Mesenchymal stem cell (in vitro differentiated cells and primary cell): Measurements from ENCODE around the gene ZFYVE28.

Experiments used
- DNase-seq: peaks from one replicate; pipeline ENCODE4 v3.0.0-alpha.2; 2013
- H2AFZ ChIP-seq: one replicate; pipeline ENCODE4 v1.6.1; 2013; ENCODE audit warnings: low read depth, mild to moderate bottlenecking, control low read depth, inconsistent platforms, low read length, moderate library complexity
- H2AK5ac ChIP-seq: 2 replicates; pipeline ENCODE4 v1.6.1; 2013; ENCODE audit warnings: low read length, moderate library complexity, mild to moderate bottlenecking, inconsistent platforms; ENCODE audit not compliant: severe bottlenecking
- H2BK120ac ChIP-seq: one replicate; pipeline ENCODE4 v1.6.1; 2013; ENCODE audit warnings: low read depth, mild to moderate bottlenecking, inconsistent platforms, low read length, moderate library complexity
- H2BK12ac ChIP-seq, 2 experiments: one replicate each; pipeline ENCODE4 v1.6.1; 2013; ENCODE audit warnings: inconsistent platforms in 2 of 2, low read length in 2 of 2, mild to moderate bottlenecking in 2 of 2, moderate library complexity in 2 of 2, control low read depth in 1 of 2
- H2BK15ac ChIP-seq: one replicate; pipeline ENCODE4 v1.6.1; 2013; ENCODE audit warnings: mild to moderate bottlenecking, low read depth, inconsistent platforms; ENCODE audit not compliant: poor library complexity, severe bottlenecking
- H2BK5ac ChIP-seq: 2 replicates; pipeline ENCODE4 v1.6.1; 2013; ENCODE audit warnings: low read depth, mild to moderate bottlenecking, low read length, control low read depth, inconsistent platforms; ENCODE audit not compliant: poor library complexity, severe bottlenecking
- H3K14ac ChIP-seq, 2 experiments: one replicate each; pipeline ENCODE4 v1.6.1; 2013; ENCODE audit warnings: inconsistent platforms in 2 of 2, low read length in 2 of 2, control low read depth in 1 of 2, mild to moderate bottlenecking in 1 of 2, moderate library complexity in 1 of 2
- H3K18ac ChIP-seq, 2 experiments: one replicate each; pipeline ENCODE4 v1.6.1; 2013; ENCODE audit warnings: inconsistent platforms in 2 of 2, low read length in 2 of 2, control low read depth in 1 of 2, low read depth in 1 of 2, mild to moderate bottlenecking in 1 of 2
- H3K23ac ChIP-seq, 2 experiments: one replicate each; pipeline ENCODE4 v1.6.1; 2013; ENCODE audit warnings: inconsistent platforms in 2 of 2, low read length in 2 of 2, mild to moderate bottlenecking in 2 of 2, moderate library complexity in 2 of 2, control low read depth in 1 of 2
- H3K27ac ChIP-seq: 2 replicates; pipeline ENCODE4 v1.5.1; 2013; ENCODE audit warnings: mild to moderate bottlenecking, moderate library complexity, low read length, control low read depth, inconsistent platforms; ENCODE audit not compliant: poor library complexity, severe bottlenecking
- H3K27me3 ChIP-seq, 2 experiments: 2 replicates each; pipeline versions ENCODE4 v1.6.1 to v1.7.0; 2013; ENCODE audit warnings: low read length in 2 of 2, mild to moderate bottlenecking in 2 of 2, moderate library complexity in 2 of 2, control low read depth in 1 of 2, inconsistent platforms in 1 of 2; ENCODE audit not compliant: control insufficient read depth in 1 of 2, insufficient read depth in 1 of 2
- H3K36me3 ChIP-seq, 2 experiments: 2 replicates each; pipeline versions ENCODE4 v1.6.1 to v1.7.0; 2013; ENCODE audit warnings: low read length in 2 of 2, control low read depth in 1 of 2, inconsistent platforms in 1 of 2, low read depth in 1 of 2, mild to moderate bottlenecking in 1 of 2; ENCODE audit not compliant: insufficient read depth in 2 of 2, control insufficient read depth in 1 of 2
- H3K4ac ChIP-seq, 2 experiments: one replicate each; pipeline ENCODE4 v1.6.1; 2013; ENCODE audit warnings: inconsistent platforms in 2 of 2, low read length in 2 of 2, mild to moderate bottlenecking in 2 of 2, moderate library complexity in 2 of 2, control low read depth in 1 of 2, low read depth in 1 of 2
- H3K4me1 ChIP-seq: 2 replicates; pipeline ENCODE4 v1.6.1; 2013; ENCODE audit warnings: low read depth, low read length, control low read depth; ENCODE audit not compliant: control insufficient read depth, insufficient read depth
- H3K4me2 ChIP-seq: 2 replicates; pipeline ENCODE4 v1.6.1; 2013; ENCODE audit warnings: low read length, mild to moderate bottlenecking, inconsistent platforms; ENCODE audit not compliant: poor library complexity, severe bottlenecking
- H3K4me3 ChIP-seq, 2 experiments: 2 replicates each; pipeline versions ENCODE4 v1.5.1 to v1.7.0; 2013; ENCODE audit warnings: low read length in 2 of 2, mild to moderate bottlenecking in 2 of 2, control low read depth in 1 of 2, low read depth in 1 of 2; ENCODE audit not compliant: insufficient read depth in 1 of 2
- H3K79me1 ChIP-seq: replicated peaks from 2 replicates; pipeline ENCODE4 v1.6.1; 2013; ENCODE audit warnings: mild to moderate bottlenecking, control low read depth, low read length, inconsistent platforms; ENCODE audit not compliant: poor library complexity, severe bottlenecking
- H3K9ac ChIP-seq: 2 replicates; pipeline ENCODE4 v1.7.0; 2013; ENCODE audit warnings: mild to moderate bottlenecking, low read length, moderate library complexity
- H3K9me3 ChIP-seq: 2 replicates; pipeline ENCODE4 v1.7.0; 2013; ENCODE audit warnings: mild to moderate bottlenecking, low read length; ENCODE audit not compliant: control insufficient read depth
- H4K8ac ChIP-seq: one replicate; pipeline ENCODE4 v1.6.1; 2013; ENCODE audit warnings: inconsistent platforms, mild to moderate bottlenecking, low read length, moderate library complexity
- H4K91ac ChIP-seq: one replicate; pipeline ENCODE4 v1.6.1; 2013; ENCODE audit warnings: mild to moderate bottlenecking, low read length, inconsistent platforms
- WGBS: methylation state at CpG from one replicate; pipeline ENCODE4 v1.1.7; 2013; ENCODE audit warnings: mixed read lengths; 5-methylcytosine and 5-hydroxymethylcytosine counted together

The ZFYVE28 gene

DNA sequence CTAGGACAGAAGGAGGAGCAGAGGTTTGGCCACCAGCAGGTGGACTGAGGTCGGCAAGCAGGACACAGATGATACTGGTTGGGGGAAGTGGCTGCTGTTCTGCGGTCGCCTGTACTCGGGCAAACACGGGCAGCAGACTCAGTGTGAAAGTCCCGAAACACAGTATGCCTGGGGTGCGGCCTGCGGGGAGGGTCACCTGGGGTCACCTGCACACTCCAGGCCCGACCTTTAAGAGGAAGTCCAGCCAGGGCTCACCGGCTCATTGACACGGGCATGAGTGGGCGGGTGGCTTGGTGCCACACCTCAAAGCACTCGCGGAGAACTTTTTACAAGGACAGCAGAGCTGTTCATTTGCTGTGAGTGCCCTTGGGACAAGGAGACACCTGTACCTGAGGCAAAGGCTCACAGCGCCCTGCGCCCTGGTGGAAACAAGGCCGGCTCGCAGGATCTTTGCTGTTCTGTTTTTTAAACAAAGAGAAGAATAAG is 85.0 kb downstream of the ZFYVE28 start:
- Histone ChIP-seq H2AFZ (no peak overlapping the region), H3K4ac (no peak overlapping the region), H3K27ac (no peak overlapping the region), H3K4me2 (no peak overlapping the region), H4K91ac (no peak overlapping the region), H3K4me1 (peaks cover 33% of the 10 kb centered on the region), H2BK120ac (no peak overlapping the region), H4K8ac (no peak overlapping the region), H2BK5ac (no peak overlapping the region), H3K9ac (no peak overlapping the region), H3K9me3 (peaks cover under 1% of the 10 kb centered on the region), H3K14ac (no peak overlapping the region), H3K27me3 (no peaks in the 10 kb centered on the region), H2BK15ac (no peak overlapping the region), H2AK5ac (no peak overlapping the region), H3K23ac (no peak overlapping the region), H3K18ac (no peak overlapping the region), H3K79me1 (peaks cover 6% of the 10 kb centered on the region), H3K36me3 (peaks cover 16 to 68% of the 10 kb centered on the region in 2 experiments), H3K4me3 (no peak overlapping the region), H2BK12ac (no peak overlapping the region)
- no peak for DNase-seq
- WGBS: 81% methylated on average over 18 of the region's 18 CpGs

DNA sequence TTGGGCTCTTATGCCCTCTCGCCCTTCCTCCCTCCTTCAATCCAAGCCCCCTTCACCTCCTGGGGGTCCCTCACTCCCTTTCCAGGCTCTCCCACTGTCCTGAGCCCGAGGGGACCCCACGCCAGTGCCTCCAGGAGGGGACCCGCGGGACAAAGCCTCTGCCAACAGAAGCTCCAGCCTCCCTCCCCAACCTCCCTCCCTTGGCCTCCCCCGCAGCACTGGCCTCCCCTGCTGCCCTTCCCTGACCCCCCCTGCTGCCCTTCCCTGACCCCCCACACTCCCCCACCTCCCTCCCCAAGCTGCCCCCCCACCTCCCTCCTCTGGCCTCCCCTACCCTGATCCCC is 85.5 kb downstream of the ZFYVE28 start:
- no peak overlapping the region for H3K27ac ChIP-seq
- DNase-seq: no peak
- no peak overlapping the region for H2BK15ac ChIP-seq
- no peak overlapping the region for H2AK5ac ChIP-seq
- peaks cover 6% of the 10 kb centered on the region for H3K79me1 ChIP-seq
- peaks cover 5% of the 10 kb centered on the region for H3K9me3 ChIP-seq
- H4K8ac ChIP-seq: no peak overlapping the region
- H3K9ac ChIP-seq: no peak overlapping the region
- H2BK120ac ChIP-seq: no peak overlapping the region
- no peak overlapping the region for H2BK12ac ChIP-seq
- H4K91ac ChIP-seq: no peak overlapping the region
- H3K27me3 ChIP-seq: no peaks in the 10 kb centered on the region
- no peak overlapping the region for H3K23ac ChIP-seq
- no peak overlapping the region for H2AFZ ChIP-seq
- WGBS: 98% methylated on average over 6 of the region's 6 CpGs
- H3K4me2 ChIP-seq: no peak overlapping the region
- no peak overlapping the region for H3K14ac ChIP-seq
- no peak overlapping the region for H3K18ac ChIP-seq
- H3K4ac ChIP-seq: no peak overlapping the region
- H3K36me3 ChIP-seq: peaks cover 17 to 64% of the 10 kb centered on the region in 2 experiments
- peaks cover 33% of the 10 kb centered on the region for H3K4me1 ChIP-seq
- no peak overlapping the region for H3K4me3 ChIP-seq
- H2BK5ac ChIP-seq: no peak overlapping the region

DNA sequence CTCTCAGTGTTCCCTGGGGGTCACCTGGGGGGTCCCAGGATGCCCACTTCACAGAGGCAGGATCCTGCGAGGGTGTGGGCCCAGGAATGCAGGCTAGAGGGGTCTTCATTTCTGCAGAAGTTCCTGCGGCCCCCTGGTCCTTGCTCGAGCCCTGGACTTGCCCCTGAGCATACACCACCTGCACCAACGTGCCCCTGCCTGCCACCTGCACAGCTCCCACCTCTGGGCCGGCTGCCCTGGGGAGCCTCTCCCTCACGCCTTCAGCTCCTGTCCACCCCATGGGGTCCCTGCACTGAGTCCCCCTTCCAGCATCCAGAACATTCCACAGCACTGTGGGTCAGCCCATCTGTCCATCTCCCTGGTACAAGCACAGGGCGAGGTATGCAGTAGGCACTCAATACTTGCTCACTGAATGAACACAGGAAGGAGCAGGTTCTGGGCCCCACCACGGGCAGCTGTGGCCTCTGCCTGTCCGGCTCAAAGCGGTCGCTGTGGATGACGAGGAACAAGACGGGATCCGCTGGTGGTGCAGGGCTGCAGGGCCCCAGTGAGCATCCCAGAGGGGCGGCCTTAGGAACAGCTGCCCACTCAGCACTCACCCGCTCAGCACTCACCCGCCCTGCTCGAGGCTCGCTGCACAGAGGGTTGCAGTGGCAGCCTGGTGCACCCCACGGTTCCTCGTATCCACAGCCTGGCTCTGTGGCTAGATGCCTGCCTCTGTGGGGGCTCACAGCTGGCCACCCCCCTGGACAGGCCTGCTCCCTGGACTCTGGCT is 86.1 kb downstream of the ZFYVE28 start:
- peaks cover 33% of the 10 kb centered on the region for H3K4me1 ChIP-seq
- no peak for DNase-seq
- 91% methylated on average over 21 of the region's 21 CpGs for whole genome bisulfite sequencing
- no peak overlapping the region for H2BK120ac ChIP-seq
- H3K27ac ChIP-seq: no peak overlapping the region
- no peak overlapping the region for H2AFZ ChIP-seq
- no peak overlapping the region for H4K8ac ChIP-seq
- peaks cover 11% of the 10 kb centered on the region for H3K9me3 ChIP-seq
- H3K36me3 ChIP-seq: peaks cover 21 to 59% of the 10 kb centered on the region in 2 experiments
- H2BK15ac ChIP-seq: no peak overlapping the region
- no peak overlapping the region for H3K18ac ChIP-seq
- H2BK5ac ChIP-seq: no peak overlapping the region
- peaks cover 6% of the 10 kb centered on the region for H3K79me1 ChIP-seq
- H4K91ac ChIP-seq: peak overlapping the region; percentile 35
- H2BK12ac ChIP-seq: no peak overlapping the region
- H3K4ac ChIP-seq: no peak overlapping the region
- H3K4me3 ChIP-seq: no peak overlapping the region
- H3K27me3 ChIP-seq: no peaks in the 10 kb centered on the region
- no peak overlapping the region for H3K4me2 ChIP-seq
- H3K23ac ChIP-seq: no peak overlapping the region
- H3K14ac ChIP-seq: no peak overlapping the region
- no peak overlapping the region for H2AK5ac ChIP-seq
- H3K9ac ChIP-seq: no peak overlapping the region

DNA sequence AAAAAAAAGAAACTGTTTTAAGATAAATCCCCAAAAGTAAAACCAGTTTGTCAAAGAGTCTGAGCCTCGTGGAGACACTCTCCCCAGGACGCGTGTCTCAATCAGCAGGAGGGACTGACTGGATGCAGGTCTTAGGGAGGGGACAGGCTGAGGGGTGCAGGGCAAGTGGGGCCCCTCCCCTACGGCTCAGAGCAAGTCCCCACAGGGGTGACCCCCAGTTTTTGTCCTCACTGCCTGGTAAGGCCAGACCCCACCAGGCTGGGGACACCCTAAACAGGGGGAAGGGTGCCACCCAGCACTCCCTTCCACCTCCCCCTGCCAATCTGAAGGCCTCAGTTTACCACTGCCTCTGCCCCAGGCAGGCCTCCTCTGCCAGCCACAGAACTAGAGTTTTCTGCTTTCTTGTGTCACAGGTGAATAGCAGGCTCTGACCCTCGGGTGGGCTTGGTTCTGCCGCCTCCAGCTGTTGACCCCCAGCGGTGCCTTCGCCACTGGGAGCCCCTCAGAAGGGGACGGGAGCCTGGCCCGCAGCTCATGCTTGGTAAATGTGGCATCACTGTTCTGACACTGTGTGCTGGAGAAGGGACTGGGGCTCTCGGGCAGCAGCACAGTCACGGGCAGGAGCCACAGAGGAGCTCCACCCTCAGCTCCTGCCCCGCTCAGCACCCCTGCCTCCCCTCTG is 86.8 kb downstream of the ZFYVE28 start:
- H2BK5ac ChIP-seq: no peak overlapping the region
- H2AK5ac ChIP-seq: peak overlapping the region; percentile 58
- H2BK15ac ChIP-seq: peak overlapping the region; percentile 29
- no peak overlapping the region for H3K27ac ChIP-seq
- no peak overlapping the region for H2AFZ ChIP-seq
- no peak overlapping the region for H3K4me3 ChIP-seq
- H2BK120ac ChIP-seq: no peak overlapping the region
- peak overlapping the region in 1 of 2 experiments; percentile 85 for H2BK12ac ChIP-seq
- 91% methylated on average over 13 of the region's 13 CpGs for WGBS
- H3K27me3 ChIP-seq: no peaks in the 10 kb centered on the region
- no peak overlapping the region for H4K8ac ChIP-seq
- no peak for DNase-seq
- peaks cover 33% of the 10 kb centered on the region for H3K4me1 ChIP-seq
- H3K14ac ChIP-seq: no peak overlapping the region
- H3K18ac ChIP-seq: peak overlapping the region in 1 of 2 experiments; percentile 38
- peak overlapping the region; percentile 89 for H4K91ac ChIP-seq
- peaks cover 6% of the 10 kb centered on the region for H3K79me1 ChIP-seq
- H3K9me3 ChIP-seq: peaks cover 13% of the 10 kb centered on the region
- H3K4ac ChIP-seq: peak overlapping the region in 1 of 2 experiments; percentile 5
- H3K4me2 ChIP-seq: no peak overlapping the region
- no peak overlapping the region for H3K23ac ChIP-seq
- peaks cover 18 to 51% of the 10 kb centered on the region in 2 experiments for H3K36me3 ChIP-seq
- no peak overlapping the region for H3K9ac ChIP-seq
